Caco-2 (cell line): Measurements from ENCODE around the gene SMIM23. TPM values are rescaled to one million over a fixed set of nuclear protein-coding genes. Genes with fewer than 3 reads are reported as not detected.

Experiments used
- BruUV-seq: library from RNA; stranded (reverse); fragments of 400-500 nt; replicated peaks from 2 replicates; lab custom pipeline; 2021; lab: Mats Ljungman, UMichigan
- CTCF ChIA-PET: fragments of 300-600 bp; sonication (Branson Sonifier 250); formaldehyde crosslinking; loops from one replicate; lab custom pipeline; 2022; ENCODE audit warnings: antibody characterized with exemption; lab: Charles Lee
- POLR2A ChIA-PET: fragments of 300-600 bp; sonication (Branson Sonifier 250); formaldehyde crosslinking; loops from one replicate; lab custom pipeline; 2022; ENCODE audit warnings: antibody characterized with exemption; lab: Charles Lee
- DNase-seq, 2 experiments: peaks; one replicate each; pipeline versions ENCODE4 v3.0.0 to v3.0.0-alpha.2; 2020 to 2022
- H3K27me3 ChIP-seq: replicated peaks from 2 replicates; pipeline ENCODE4 v1.6.0; 2011; ENCODE audit warnings: low read length; ENCODE audit not compliant: control insufficient read depth, insufficient read depth
- H3K36me3 ChIP-seq: 2 replicates; pipeline ENCODE4 v1.5.1; 2011; ENCODE audit warnings: low read length; ENCODE audit not compliant: control insufficient read depth, insufficient read depth
- H3K4me1 ChIP-seq: fragments of 250-450 bp; sonication (Bioruptor Pico); 2 replicates; pipeline ENCODE4 v1.5.1; 2020; ENCODE audit warnings: mild to moderate bottlenecking
- H3K4me3 ChIP-seq: 2 replicates; pipeline ENCODE4 v1.5.1; 2011; ENCODE audit warnings: low read depth, mild to moderate bottlenecking, control low read depth, low read length
- H3K9me3 ChIP-seq: fragments of 250-450 bp; sonication (Bioruptor Pico); 2 replicates; pipeline ENCODE4 v1.5.1; 2020; ENCODE audit warnings: mild to moderate bottlenecking, moderate library complexity
- H3K27ac Mint-ChIP-seq: one replicate; pipeline ENCODE4 v1.8.0; 2022; ENCODE audit warnings: mixed read lengths; ENCODE audit not compliant: unreplicated experiment
- H3K27me3 Mint-ChIP-seq: one replicate; pipeline ENCODE4 v1.8.0; 2022; ENCODE audit warnings: mixed read lengths; ENCODE audit not compliant: insufficient read depth, unreplicated experiment
- H3K36me3 Mint-ChIP-seq: one replicate; pipeline ENCODE4 v1.8.0; 2022; ENCODE audit warnings: mild to moderate bottlenecking, mixed read lengths; ENCODE audit not compliant: insufficient read depth, unreplicated experiment
- H3K4me1 Mint-ChIP-seq: one replicate; pipeline ENCODE4 v1.8.0; 2022; ENCODE audit warnings: low read depth, mixed read lengths; ENCODE audit not compliant: unreplicated experiment
- H3K4me3 Mint-ChIP-seq: one replicate; pipeline ENCODE4 v1.8.0; 2022; ENCODE audit warnings: mild to moderate bottlenecking, moderate library complexity, mixed read lengths; ENCODE audit not compliant: unreplicated experiment
- H3K9me3 Mint-ChIP-seq: one replicate; pipeline ENCODE4 v1.8.0; 2022; ENCODE audit warnings: mixed read lengths; ENCODE audit not compliant: unreplicated experiment
- CTCF ChIP-seq, 2 experiments: fragments of 200-600 bp in 1 of 2; IDR thresholded peaks; 1 replicate in 1 of 2; 2 replicates in 1 of 2; pipeline versions ENCODE4 v1.5.1 to v1.8.0; 2011 to 2022; ENCODE audit warnings: antibody characterized with exemption in 1 of 2, control low read depth in 1 of 2, inconsistent platforms in 1 of 2, low read depth in 1 of 2, low read length in 1 of 2, mild to moderate bottlenecking in 1 of 2, moderate library complexity in 1 of 2; ENCODE audit not compliant: insufficient read depth in 1 of 2, severe bottlenecking in 1 of 2, unreplicated experiment in 1 of 2
- intact Hi-C: fragments of 100-400 bp; cut with micrococcal nuclease; formaldehyde crosslinking; loops from one replicate; pipeline ENCODE4 v1.10.0; 2022; ENCODE audit not compliant: unreplicated experiment
- total RNA-seq: library from RNA; stranded (reverse); gene quantifications from 2 replicates; pipeline ENCODE4 v1.2.3, GENCODE V29; 2022

SMIM23 gene
- total RNA-seq, 1 experiment from 2014 or later: not detected

DNA sequence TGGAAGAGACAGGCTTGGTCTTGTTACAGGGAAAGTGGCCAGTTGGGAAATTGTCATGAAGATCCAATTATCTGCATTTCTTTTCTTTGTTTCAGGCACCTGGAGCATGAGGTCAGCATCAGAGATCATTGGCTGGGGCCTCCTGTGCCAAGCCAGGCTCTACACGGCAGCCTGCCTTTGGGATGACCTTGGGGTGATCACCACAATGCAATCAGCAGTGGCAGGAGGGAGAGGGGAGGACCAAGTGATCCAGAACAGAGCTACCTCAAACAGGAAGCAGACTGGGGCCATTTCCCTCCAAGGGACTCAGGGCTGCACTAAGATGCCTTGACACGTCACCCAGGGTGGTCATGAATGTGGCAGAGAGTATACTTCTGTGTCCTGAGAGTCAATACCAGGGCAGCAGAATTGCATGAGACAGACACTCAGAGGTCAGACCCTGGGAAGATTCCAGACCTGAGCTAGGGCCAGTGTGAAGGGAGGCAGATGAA lies 8.9 kb downstream of the SMIM23 start:
- Mint-ChIP-seq H3K4me1 (no peaks in the 10 kb centered on the region), H3K9me3 (no peaks in the 10 kb centered on the region), H3K4me3 (no peak overlapping the region), H3K27ac (no peak overlapping the region), H3K27me3 (peaks cover 23% of the 10 kb centered on the region), H3K36me3 (no peaks in the 10 kb centered on the region)
- intact Hi-C loops: no loop called here
- Histone ChIP-seq H3K27me3 (no peaks in the 10 kb centered on the region; the same call in 1 of the 2 replicates), H3K4me3 (no peak overlapping the region), H3K36me3 (no peaks in the 10 kb centered on the region), H3K4me1 (no peaks in the 10 kb centered on the region), H3K9me3 (no peaks in the 10 kb centered on the region)
- TF ChIP-seq CTCF (IDR thresholded peaks at IDR 0.05; ENCODE audit: insufficient read depth in 1 of 2, low read depth in 1 of 2, low read length in 1 of 2, severe bottlenecking in 1 of 2, unreplicated experiment in 1 of 2): no peak
- no TSS peak for BruUV-seq
- POLR2A ChIA-PET: no interaction called here
- CTCF ChIA-PET: no interaction called here
- no peak for DNase-seq

DNA sequence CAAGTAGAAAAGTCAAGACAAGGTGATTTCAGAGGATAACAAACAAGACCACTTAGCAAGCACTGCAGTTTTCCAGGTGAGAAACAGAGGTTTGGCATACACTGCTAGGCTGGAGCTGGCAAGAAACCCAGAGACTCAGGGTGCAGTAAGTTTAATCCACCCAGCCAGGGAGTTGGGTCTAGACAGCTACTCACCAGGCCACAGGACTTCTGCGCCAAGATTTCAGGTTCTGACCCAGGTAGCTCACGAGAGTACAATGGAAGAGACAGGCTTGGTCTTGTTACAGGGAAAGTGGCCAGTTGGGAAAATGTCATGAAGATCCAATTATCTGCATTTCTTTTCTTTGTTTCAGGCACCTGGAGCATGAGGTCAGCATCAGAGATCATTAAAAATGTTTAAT lies 9.8 kb downstream of the SMIM23 start:
- Histone ChIP-seq H3K36me3 (no peaks in the 10 kb centered on the region), H3K27me3 (no peaks in the 10 kb centered on the region; the same call in 1 of the 2 replicates), H3K4me1 (no peaks in the 10 kb centered on the region), H3K4me3 (no peak overlapping the region), H3K9me3 (no peaks in the 10 kb centered on the region)
- BruUV-seq: no TSS peak
- Mint-ChIP-seq H3K27me3 (peaks cover 23% of the 10 kb centered on the region), H3K27ac (no peak overlapping the region), H3K4me1 (no peaks in the 10 kb centered on the region), H3K9me3 (no peaks in the 10 kb centered on the region), H3K36me3 (no peaks in the 10 kb centered on the region), H3K4me3 (no peak overlapping the region)
- no peak for DNase-seq
- intact Hi-C loops: no loop called here
- CTCF ChIA-PET: interaction anchor here (0.5 kb wide), 1 partner anchor 11 kb away, joined by 4 read pairs; no protein-coding TSS in a partner anchor
- POLR2A ChIA-PET: no interaction called here
- TF ChIP-seq CTCF (IDR thresholded peaks at IDR 0.05; ENCODE audit: insufficient read depth in 1 of 2, low read depth in 1 of 2, low read length in 1 of 2, severe bottlenecking in 1 of 2, unreplicated experiment in 1 of 2): no peak

- no peaks in the 10 kb centered on the region for H3K4me1 ChIP-seq
- intact Hi-C loops: no loop called here
- ChIA-PET POLR2A (no interaction called here), CTCF (no interaction called here)
- no peaks in the 10 kb centered on the region for H3K9me3 ChIP-seq
- H3K4me3 ChIP-seq: no peak overlapping the region
- no peak overlapping the region for H3K4me3 Mint-ChIP-seq
- DNase-seq: no peak
- H3K27me3 Mint-ChIP-seq: peaks cover 16% of the 10 kb centered on the region
- H3K9me3 Mint-ChIP-seq: no peaks in the 10 kb centered on the region
- H3K4me1 Mint-ChIP-seq: no peaks in the 10 kb centered on the region
- H3K36me3 ChIP-seq: no peaks in the 10 kb centered on the region
- no peak overlapping the region for H3K27ac Mint-ChIP-seq
- H3K27me3 ChIP-seq: no peaks in the 10 kb centered on the region; the same call in 1 of the 2 replicates
- no peaks in the 10 kb centered on the region for H3K36me3 Mint-ChIP-seq
- TF ChIP-seq CTCF (IDR thresholded peaks at IDR 0.05; ENCODE audit: insufficient read depth in 1 of 2, low read depth in 1 of 2, low read length in 1 of 2, severe bottlenecking in 1 of 2, unreplicated experiment in 1 of 2): no peak
- no TSS peak for BruUV-seq
Observed at GRCh38 chr5:171796436-171796835, 10.8 kb downstream of the SMIM23 start.
